OCI-LY3 (cell line): Measurements from ENCODE around the gene IGSF3.

Experiments used
- CTCF ChIP-seq: fragments of 200-600, 300-600 bp; sonication (generic); IDR thresholded peaks from 2 replicates; pipeline ENCODE4 v1.5.1; 2014; ENCODE audit warnings: antibody characterized with exemption, low read length, low read depth
- EZH2phosphoT487 ChIP-seq: fragments of 200-600 bp; shearing (Covaris generic); IDR thresholded peaks from 2 replicates; pipeline ENCODE4 v1.6.1; 2018; ENCODE audit warnings: antibody characterized with exemption, mixed run types, low read depth

GRCh38 chr1:116698244-116698595, 30.7 kb upstream of the IGSF3 start:
- TF ChIP-seq CTCF: no peak
- no peak for TF ChIP-seq EZH2phosphoT487
